GM23338 (cell line): Measurements from ENCODE around the gene CDC42BPB. TPM values are rescaled to one million over a fixed set of nuclear protein-coding genes. Genes with fewer than 3 reads are reported as not detected.

Experiments
- CREB1 ChIP-seq: fragments of 250-450 bp; sonication (Bioruptor Pico); IDR thresholded peaks from 2 replicates; pipeline ENCODE4 v1.5.0; 2020; ENCODE audit warnings: low read depth, mild to moderate bottlenecking, moderate library complexity
- EZH2phosphoT487 ChIP-seq: fragments of 200-600 bp; sonication (generic); IDR thresholded peaks from one replicate; pipeline ENCODE4 v1.8.1; 2018; ENCODE audit warnings: antibody characterized with exemption; ENCODE audit not compliant: unreplicated experiment
- NANOG ChIP-seq: IDR thresholded peaks from 2 replicates; pipeline ENCODE4 v1.6.1; 2016; ENCODE audit warnings: antibody characterized with exemption, borderline replicate concordance
- POLR2AphosphoS5 ChIP-seq: IDR thresholded peaks from 2 replicates; pipeline ENCODE4 v1.6.1; 2016; ENCODE audit warnings: antibody characterized with exemption, low read depth
- STAT1 ChIP-seq: IDR thresholded peaks from one replicate; pipeline ENCODE4 v1.6.1; 2016; ENCODE audit warnings: antibody characterized with exemption; ENCODE audit not compliant: unreplicated experiment
- ZNF114 ChIP-seq: fragments of 250-450 bp; sonication (Bioruptor Pico); IDR thresholded peaks from 2 replicates; pipeline ENCODE4 v1.5.0; 2020; ENCODE audit warnings: mild to moderate bottlenecking, moderate library complexity
- ZNF331 ChIP-seq: fragments of 250-450 bp; sonication (Bioruptor Pico); IDR thresholded peaks from 2 replicates; pipeline ENCODE4 v1.5.0; 2020; ENCODE audit warnings: low read depth, mild to moderate bottlenecking, moderate library complexity
- polyA plus RNA-seq: library from polyadenylated mRNA; unstranded; fragments of >200 nt; fragmentation: Nextera tagmentation; extraction: Ambion mirVana; gene quantifications from 2 replicates; pipeline ENCODE4 v1.2.1, GENCODE V29; 2016
- total RNA-seq: library from RNA; depleted of rRNA; stranded (reverse); fragments of >200 nt; shearing (Covaris generic); gene quantifications from 2 replicates; pipeline ENCODE4 v1.2.3, GENCODE V29; 2014
- TF ChIP-seq, protein P1 (sequence below): fragments of 250-450 bp; sonication (Bioruptor Pico); IDR thresholded peaks from 2 replicates; pipeline ENCODE4 v1.5.0; 2020; ENCODE audit warnings: mild to moderate bottlenecking, moderate library complexity
- TF ChIP-seq, protein P2 (sequence below), 2 experiments: fragments of 200-600 bp in 1 of 2; sonication (generic) in 1 of 2; conservative IDR thresholded peaks; 2 replicates each; pipeline versions ENCODE4 v1.5.1 to v1.6.1; 2016 to 2017; ENCODE audit warnings: antibody characterized with exemption in 2 of 2, low read depth in 2 of 2, mild to moderate bottlenecking in 2 of 2, moderate library complexity in 1 of 2

The CDC42BPB gene
- total and polyA plus RNA-seq, 2 experiments from 2014 or later, result 12.3 to 127 TPM

DNA sequence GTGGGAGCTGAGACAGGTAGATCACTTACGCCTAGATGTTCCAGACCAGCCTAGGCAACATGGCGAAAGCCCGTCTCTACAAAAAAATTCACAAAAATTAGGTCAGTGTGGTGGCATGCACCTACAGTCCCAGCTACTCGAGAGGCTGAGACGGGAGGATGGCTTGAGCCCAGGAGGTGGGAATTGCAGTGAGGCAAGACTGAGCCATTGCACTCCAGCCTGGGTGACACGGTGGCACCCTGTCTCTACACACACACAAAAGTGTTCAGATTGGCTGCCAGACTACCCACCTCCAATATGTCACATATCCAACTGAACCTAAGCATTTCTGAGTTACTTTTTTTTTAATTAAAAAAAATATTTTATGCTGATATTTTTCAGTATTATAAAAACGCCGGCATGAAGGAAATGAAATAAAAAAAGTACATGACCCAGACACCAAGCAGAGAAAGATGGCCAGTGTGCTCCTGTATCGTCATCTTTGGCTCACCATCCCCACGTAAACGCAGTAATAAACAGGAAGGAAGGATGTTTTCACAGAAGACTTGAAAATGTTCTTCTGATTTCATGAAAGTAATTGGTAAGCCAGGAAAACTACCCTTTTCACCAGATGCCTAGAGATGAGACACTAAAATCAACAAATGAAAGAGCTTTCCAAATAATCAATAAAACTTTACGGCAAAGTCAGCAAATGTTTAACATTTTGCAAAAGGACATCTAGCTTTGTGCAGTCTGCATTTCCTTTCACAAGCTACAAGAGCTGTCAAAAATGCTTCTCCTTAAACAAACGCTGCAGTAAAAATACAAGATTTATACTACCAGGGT is 26.4 kb downstream of the CDC42BPB start (continued):
- TF ChIP-seq, protein P1, sequence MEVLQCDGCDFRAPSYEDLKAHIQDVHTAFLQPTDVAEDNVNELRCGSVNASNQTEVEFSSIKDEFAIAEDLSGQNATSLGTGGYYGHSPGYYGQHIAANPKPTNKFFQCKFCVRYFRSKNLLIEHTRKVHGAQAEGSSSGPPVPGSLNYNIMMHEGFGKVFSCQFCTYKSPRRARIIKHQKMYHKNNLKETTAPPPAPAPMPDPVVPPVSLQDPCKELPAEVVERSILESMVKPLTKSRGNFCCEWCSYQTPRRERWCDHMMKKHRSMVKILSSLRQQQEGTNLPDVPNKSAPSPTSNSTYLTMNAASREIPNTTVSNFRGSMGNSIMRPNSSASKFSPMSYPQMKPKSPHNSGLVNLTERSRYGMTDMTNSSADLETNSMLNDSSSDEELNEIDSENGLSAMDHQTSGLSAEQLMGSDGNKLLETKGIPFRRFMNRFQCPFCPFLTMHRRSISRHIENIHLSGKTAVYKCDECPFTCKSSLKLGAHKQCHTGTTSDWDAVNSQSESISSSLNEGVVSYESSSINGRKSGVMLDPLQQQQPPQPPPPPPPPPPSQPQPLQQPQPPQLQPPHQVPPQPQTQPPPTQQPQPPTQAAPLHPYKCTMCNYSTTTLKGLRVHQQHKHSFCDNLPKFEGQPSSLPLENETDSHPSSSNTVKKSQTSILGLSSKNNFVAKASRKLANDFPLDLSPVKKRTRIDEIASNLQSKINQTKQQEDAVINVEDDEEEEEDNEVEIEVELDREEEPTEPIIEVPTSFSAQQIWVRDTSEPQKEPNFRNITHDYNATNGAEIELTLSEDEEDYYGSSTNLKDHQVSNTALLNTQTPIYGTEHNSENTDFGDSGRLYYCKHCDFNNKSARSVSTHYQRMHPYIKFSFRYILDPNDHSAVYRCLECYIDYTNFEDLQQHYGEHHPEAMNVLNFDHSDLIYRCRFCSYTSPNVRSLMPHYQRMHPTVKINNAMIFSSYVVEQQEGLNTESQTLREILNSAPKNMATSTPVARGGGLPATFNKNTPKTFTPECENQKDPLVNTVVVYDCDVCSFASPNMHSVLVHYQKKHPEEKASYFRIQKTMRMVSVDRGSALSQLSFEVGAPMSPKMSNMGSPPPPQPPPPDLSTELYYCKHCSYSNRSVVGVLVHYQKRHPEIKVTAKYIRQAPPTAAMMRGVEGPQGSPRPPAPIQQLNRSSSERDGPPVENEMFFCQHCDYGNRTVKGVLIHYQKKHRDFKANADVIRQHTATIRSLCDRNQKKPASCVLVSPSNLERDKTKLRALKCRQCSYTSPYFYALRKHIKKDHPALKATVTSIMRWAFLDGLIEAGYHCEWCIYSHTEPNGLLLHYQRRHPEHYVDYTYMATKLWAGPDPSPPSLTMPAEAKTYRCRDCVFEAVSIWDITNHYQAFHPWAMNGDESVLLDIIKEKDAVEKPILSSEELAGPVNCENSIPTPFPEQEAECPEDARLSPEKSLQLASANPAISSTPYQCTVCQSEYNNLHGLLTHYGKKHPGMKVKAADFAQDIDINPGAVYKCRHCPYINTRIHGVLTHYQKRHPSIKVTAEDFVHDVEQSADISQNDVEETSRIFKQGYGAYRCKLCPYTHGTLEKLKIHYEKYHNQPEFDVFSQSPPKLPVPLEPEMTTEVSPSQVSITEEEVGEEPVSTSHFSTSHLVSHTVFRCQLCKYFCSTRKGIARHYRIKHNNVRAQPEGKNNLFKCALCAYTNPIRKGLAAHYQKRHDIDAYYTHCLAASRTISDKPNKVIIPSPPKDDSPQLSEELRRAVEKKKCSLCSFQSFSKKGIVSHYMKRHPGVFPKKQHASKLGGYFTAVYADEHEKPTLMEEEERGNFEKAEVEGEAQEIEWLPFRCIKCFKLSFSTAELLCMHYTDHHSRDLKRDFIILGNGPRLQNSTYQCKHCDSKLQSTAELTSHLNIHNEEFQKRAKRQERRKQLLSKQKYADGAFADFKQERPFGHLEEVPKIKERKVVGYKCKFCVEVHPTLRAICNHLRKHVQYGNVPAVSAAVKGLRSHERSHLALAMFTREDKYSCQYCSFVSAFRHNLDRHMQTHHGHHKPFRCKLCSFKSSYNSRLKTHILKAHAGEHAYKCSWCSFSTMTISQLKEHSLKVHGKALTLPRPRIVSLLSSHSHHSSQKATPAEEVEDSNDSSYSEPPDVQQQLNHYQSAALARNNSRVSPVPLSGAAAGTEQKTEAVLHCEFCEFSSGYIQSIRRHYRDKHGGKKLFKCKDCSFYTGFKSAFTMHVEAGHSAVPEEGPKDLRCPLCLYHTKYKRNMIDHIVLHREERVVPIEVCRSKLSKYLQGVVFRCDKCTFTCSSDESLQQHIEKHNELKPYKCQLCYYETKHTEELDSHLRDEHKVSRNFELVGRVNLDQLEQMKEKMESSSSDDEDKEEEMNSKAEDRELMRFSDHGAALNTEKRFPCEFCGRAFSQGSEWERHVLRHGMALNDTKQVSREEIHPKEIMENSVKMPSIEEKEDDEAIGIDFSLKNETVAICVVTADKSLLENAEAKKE (CRISPR knock-in tag), result no peak
- TF ChIP-seq, protein P2, sequence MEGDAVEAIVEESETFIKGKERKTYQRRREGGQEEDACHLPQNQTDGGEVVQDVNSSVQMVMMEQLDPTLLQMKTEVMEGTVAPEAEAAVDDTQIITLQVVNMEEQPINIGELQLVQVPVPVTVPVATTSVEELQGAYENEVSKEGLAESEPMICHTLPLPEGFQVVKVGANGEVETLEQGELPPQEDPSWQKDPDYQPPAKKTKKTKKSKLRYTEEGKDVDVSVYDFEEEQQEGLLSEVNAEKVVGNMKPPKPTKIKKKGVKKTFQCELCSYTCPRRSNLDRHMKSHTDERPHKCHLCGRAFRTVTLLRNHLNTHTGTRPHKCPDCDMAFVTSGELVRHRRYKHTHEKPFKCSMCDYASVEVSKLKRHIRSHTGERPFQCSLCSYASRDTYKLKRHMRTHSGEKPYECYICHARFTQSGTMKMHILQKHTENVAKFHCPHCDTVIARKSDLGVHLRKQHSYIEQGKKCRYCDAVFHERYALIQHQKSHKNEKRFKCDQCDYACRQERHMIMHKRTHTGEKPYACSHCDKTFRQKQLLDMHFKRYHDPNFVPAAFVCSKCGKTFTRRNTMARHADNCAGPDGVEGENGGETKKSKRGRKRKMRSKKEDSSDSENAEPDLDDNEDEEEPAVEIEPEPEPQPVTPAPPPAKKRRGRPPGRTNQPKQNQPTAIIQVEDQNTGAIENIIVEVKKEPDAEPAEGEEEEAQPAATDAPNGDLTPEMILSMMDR (conservative IDR thresholded peaks at IDR 0.05; ENCODE audit: low read depth in 2 of 2), result no peak
- no peak for TF ChIP-seq CREB1 (CRISPR knock-in tag)
- TF ChIP-seq ZNF331 (CRISPR knock-in tag), result no peak
- TF ChIP-seq EZH2phosphoT487, result no peak
- TF ChIP-seq ZNF114 (CRISPR knock-in tag), result no peak
- no peak for TF ChIP-seq NANOG
- no peak for TF ChIP-seq POLR2AphosphoS5
- no peak for TF ChIP-seq STAT1
